GM18508 (cell line): ENCODE results near the gene REEP5.

Source experiments
- ATAC-seq: cut with Tn5 transposase; IDR thresholded peaks from one replicate; pipeline ENCODE4 v1.9.1; 2021; ENCODE audit warnings: moderate number of reproducible peaks; ENCODE audit not compliant: insufficient read depth, unreplicated experiment

REEP5 gene

GRCh38 chr5:112849912-112850311 lies 72.1 kb downstream of the REEP5 start:
- no peak for ATAC-seq

GRCh38 chr5:112848116-112848811 lies 73.8 kb downstream of the REEP5 start:
- ATAC-seq = peak; percentile 99

GRCh38 chr5:112847306-112847705 lies 74.7 kb downstream of the REEP5 start:
- no peak for ATAC-seq

- no peak for ATAC-seq
Observed at GRCh38 chr5:112846556-112846955, 75.5 kb downstream of the REEP5 start.

GRCh38 chr5:112844489-112844888 lies 77.5 kb downstream of the REEP5 start:
- ATAC-seq = no peak

GRCh38 chr5:112833971-112834370 lies 88.1 kb downstream of the REEP5 start:
- ATAC-seq = no peak

- ATAC-seq = no peak
Observed at GRCh38 chr5:112830378-112830777, 91.6 kb downstream of the REEP5 start.
